ENCODE results near the gene CWC22.

GRCh38 chr2:179999000-179999399 is 8.1 kb downstream of the CWC22 start:
- TF ChIP-seq EP300 (IDR thresholded peaks at IDR 0.05) (no peak), POLR2AphosphoS5 (IDR thresholded peaks at IDR 0.05) (no peak), POLR2A (IDR thresholded peaks at IDR 0.05) (no peak)
- TF ChIP-seq, protein P1, sequence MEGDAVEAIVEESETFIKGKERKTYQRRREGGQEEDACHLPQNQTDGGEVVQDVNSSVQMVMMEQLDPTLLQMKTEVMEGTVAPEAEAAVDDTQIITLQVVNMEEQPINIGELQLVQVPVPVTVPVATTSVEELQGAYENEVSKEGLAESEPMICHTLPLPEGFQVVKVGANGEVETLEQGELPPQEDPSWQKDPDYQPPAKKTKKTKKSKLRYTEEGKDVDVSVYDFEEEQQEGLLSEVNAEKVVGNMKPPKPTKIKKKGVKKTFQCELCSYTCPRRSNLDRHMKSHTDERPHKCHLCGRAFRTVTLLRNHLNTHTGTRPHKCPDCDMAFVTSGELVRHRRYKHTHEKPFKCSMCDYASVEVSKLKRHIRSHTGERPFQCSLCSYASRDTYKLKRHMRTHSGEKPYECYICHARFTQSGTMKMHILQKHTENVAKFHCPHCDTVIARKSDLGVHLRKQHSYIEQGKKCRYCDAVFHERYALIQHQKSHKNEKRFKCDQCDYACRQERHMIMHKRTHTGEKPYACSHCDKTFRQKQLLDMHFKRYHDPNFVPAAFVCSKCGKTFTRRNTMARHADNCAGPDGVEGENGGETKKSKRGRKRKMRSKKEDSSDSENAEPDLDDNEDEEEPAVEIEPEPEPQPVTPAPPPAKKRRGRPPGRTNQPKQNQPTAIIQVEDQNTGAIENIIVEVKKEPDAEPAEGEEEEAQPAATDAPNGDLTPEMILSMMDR (IDR thresholded peaks at IDR 0.05) = no peak

Data from gastroesophageal sphincter (tissue), 3 donors.